ENCODE data around the gene STIM1.

Gene STIM1

GRCh38 chr11:4072668-4073285 lies 217.3 kb downstream of the STIM1 start:
- no peaks in the 10 kb centered on the region for H3K36me3 Mint-ChIP-seq (ENCODE audit: low read depth)
- peaks cover 25% of the 10 kb centered on the region for H3K4me1 Mint-ChIP-seq
- H3K9me3 Mint-ChIP-seq: no peaks in the 10 kb centered on the region
- peak overlapping the region; percentile 58 to 83 (median 68) for H3K27ac Mint-ChIP-seq
- H3K4me3 Mint-ChIP-seq: no peak overlapping the region
- no peaks in the 10 kb centered on the region for H3K27me3 Mint-ChIP-seq (ENCODE audit: low read depth)
- peak; percentile 77 to 91 (median 81) for TF ChIP-seq CTCF (IDR thresholded peaks at IDR 0.05; ENCODE audit: unreplicated experiment in 3 of 3)

- Mint-ChIP-seq H3K27ac (no peak overlapping the region), H3K4me3 (no peak overlapping the region), H3K27me3 (ENCODE audit: low read depth) (no peaks in the 10 kb centered on the region), H3K36me3 (ENCODE audit: low read depth) (no peaks in the 10 kb centered on the region), H3K9me3 (no peaks in the 10 kb centered on the region), H3K4me1 (peaks cover 25% of the 10 kb centered on the region)
- no peak for TF ChIP-seq CTCF (IDR thresholded peaks at IDR 0.05; ENCODE audit: unreplicated experiment in 3 of 3)
Observed at GRCh38 chr11:4074266-4074665, 218.8 kb downstream of the STIM1 start.

GRCh38 chr11:4076774-4077173 lies 221.3 kb downstream of the STIM1 start:
- H3K36me3 Mint-ChIP-seq (ENCODE audit: low read depth): peaks cover 8% of the 10 kb centered on the region
- no peaks in the 10 kb centered on the region for H3K27me3 Mint-ChIP-seq (ENCODE audit: low read depth)
- H3K4me1 Mint-ChIP-seq: peaks cover 14% of the 10 kb centered on the region
- no peak overlapping the region for H3K4me3 Mint-ChIP-seq
- no peak for TF ChIP-seq CTCF (IDR thresholded peaks at IDR 0.05; ENCODE audit: unreplicated experiment in 3 of 3)
- no peak overlapping the region for H3K27ac Mint-ChIP-seq
- H3K9me3 Mint-ChIP-seq: no peaks in the 10 kb centered on the region

GRCh38 chr11:4083198-4083597 lies 227.7 kb downstream of the STIM1 start:
- Mint-ChIP-seq H3K4me3 (no peak overlapping the region), H3K9me3 (no peaks in the 10 kb centered on the region), H3K4me1 (peaks cover 11% of the 10 kb centered on the region), H3K27me3 (ENCODE audit: low read depth) (no peaks in the 10 kb centered on the region), H3K36me3 (ENCODE audit: low read depth) (peaks cover 34% of the 10 kb centered on the region), H3K27ac (no peak overlapping the region)
- no peak for TF ChIP-seq CTCF (IDR thresholded peaks at IDR 0.05; ENCODE audit: unreplicated experiment in 3 of 3)

GRCh38 chr11:4084406-4085125 lies 229.1 kb downstream of the STIM1 start:
- TF ChIP-seq CTCF (IDR thresholded peaks at IDR 0.05; ENCODE audit: unreplicated experiment in 3 of 3): no peak
- Mint-ChIP-seq H3K4me1 (peaks cover 11% of the 10 kb centered on the region), H3K36me3 (ENCODE audit: low read depth) (peaks cover 34% of the 10 kb centered on the region), H3K27ac (no peak overlapping the region), H3K9me3 (no peaks in the 10 kb centered on the region), H3K27me3 (ENCODE audit: low read depth) (no peaks in the 10 kb centered on the region), H3K4me3 (no peak overlapping the region)

GRCh38 chr11:4085575-4085974 lies 230.1 kb downstream of the STIM1 start:
- Mint-ChIP-seq H3K27ac (no peak overlapping the region), H3K4me3 (no peak overlapping the region), H3K27me3 (ENCODE audit: low read depth) (no peaks in the 10 kb centered on the region), H3K9me3 (no peaks in the 10 kb centered on the region), H3K36me3 (ENCODE audit: low read depth) (peaks cover 29% of the 10 kb centered on the region), H3K4me1 (peaks cover 11% of the 10 kb centered on the region)
- no peak for TF ChIP-seq CTCF (IDR thresholded peaks at IDR 0.05; ENCODE audit: unreplicated experiment in 3 of 3)

Measured in nephron (organoid).